ENCODE results near the gene HOXD12. TPM values are rescaled to one million over a fixed set of nuclear protein-coding genes. Genes with fewer than 3 reads are reported as not detected.

Gene HOXD12
- total RNA-seq, 2 experiments from 2014 or later = 0.25 TPM; not detected in 1

DNA sequence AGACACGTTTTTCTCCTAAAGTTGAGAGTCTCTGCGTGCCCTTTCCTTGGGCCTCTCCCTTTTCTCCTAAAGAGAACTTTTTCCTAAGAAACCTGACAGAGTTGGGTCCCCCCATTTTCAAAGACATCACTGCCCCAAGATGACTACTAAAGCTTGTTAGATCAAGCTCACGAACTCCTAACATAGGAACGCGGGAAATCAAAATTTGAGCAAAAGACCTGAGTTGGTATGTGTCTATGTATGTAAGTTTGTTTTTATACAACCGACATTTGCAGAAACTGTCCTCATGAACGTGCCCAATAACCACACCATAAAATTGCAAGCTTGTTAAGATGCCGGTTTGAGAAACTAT lies 5.7 kb upstream of the HOXD12 start:
- ChIA-PET POLR2A (interaction anchor here (0.6 kb wide), 1 partner anchor 31 kb away, joined by 4 read pairs; no protein-coding TSS in a partner anchor), CTCF (ENCODE audit: unreplicated experiment) (interaction anchor here (0.9 kb wide), 1 partner anchor 34 kb away, joined by 6 read pairs; no protein-coding TSS in a partner anchor)
- Histone ChIP-seq H3K4me3 (ENCODE audit: low read depth, low read length, poor library complexity, severe bottlenecking) (no peak overlapping the region), H3K4me1 (ENCODE audit: insufficient read depth, low read length, poor library complexity, severe bottlenecking) (peaks cover 14% of the 10 kb centered on the region), H4K20me1 (ENCODE audit: insufficient read depth, low read length) (no peaks in the 10 kb centered on the region), H3K4me2 (ENCODE audit: low read length) (no peak overlapping the region), H2AFZ (ENCODE audit: low read length) (no peak overlapping the region), H3K79me2 (ENCODE audit: insufficient read depth, low read depth, low read length) (no peaks in the 10 kb centered on the region), H3K36me3 (ENCODE audit: insufficient read depth, low read length) (no peaks in the 10 kb centered on the region), H3K9me2 (ENCODE audit: insufficient read depth, low read length) (no peaks in the 10 kb centered on the region), H3K9me3 (ENCODE audit: low read length) (no peaks in the 10 kb centered on the region), H3K27ac (ENCODE audit: low read depth, low read length, poor library complexity, severe bottlenecking) (no peak overlapping the region)
- DNase-seq (ENCODE audit: low spot score) = no peak
- intact Hi-C loops (cut with micrococcal nuclease; ENCODE audit: unreplicated experiment) = no loop called here
- TF ChIP-seq EZH2phosphoT487 (IDR thresholded peaks at IDR 0.05; ENCODE audit: borderline replicate concordance, low read depth, low read length) (no peak), CTCF (conservative IDR thresholded peaks at IDR 0.05; ENCODE audit: low read length) (no peak)
- no TSS peak for BruUV-seq (replicated peaks)

GRCh38 chr2:176094349-176094748 lies 5.2 kb upstream of the HOXD12 start:
- H3K79me2 ChIP-seq (ENCODE audit: insufficient read depth, low read depth, low read length) = no peaks in the 10 kb centered on the region
- no peak overlapping the region for H2AFZ ChIP-seq (ENCODE audit: low read length)
- no peak for DNase-seq (ENCODE audit: low spot score)
- H3K36me3 ChIP-seq (ENCODE audit: insufficient read depth, low read length) = no peaks in the 10 kb centered on the region
- no peak overlapping the region for H3K27ac ChIP-seq (ENCODE audit: low read depth, low read length, poor library complexity, severe bottlenecking)
- no peaks in the 10 kb centered on the region for H3K9me3 ChIP-seq (ENCODE audit: low read length)
- CTCF ChIA-PET (ENCODE audit: unreplicated experiment) = interaction anchor here (0.9 kb wide), 1 partner anchor 33 kb away, joined by 6 read pairs; no protein-coding TSS in a partner anchor
- no peaks in the 10 kb centered on the region for H3K9me2 ChIP-seq (ENCODE audit: insufficient read depth, low read length)
- intact Hi-C loops (cut with micrococcal nuclease; ENCODE audit: unreplicated experiment) = no loop called here
- POLR2A ChIA-PET = no interaction called here
- H4K20me1 ChIP-seq (ENCODE audit: insufficient read depth, low read length) = no peaks in the 10 kb centered on the region
- H3K4me1 ChIP-seq (ENCODE audit: insufficient read depth, low read length, poor library complexity, severe bottlenecking) = peaks cover 14% of the 10 kb centered on the region
- TF ChIP-seq CTCF (conservative IDR thresholded peaks at IDR 0.05; ENCODE audit: low read length) = no peak
- TF ChIP-seq EZH2phosphoT487 (IDR thresholded peaks at IDR 0.05; ENCODE audit: borderline replicate concordance, low read depth, low read length) = no peak
- no peak overlapping the region for H3K4me3 ChIP-seq (ENCODE audit: low read depth, low read length, poor library complexity, severe bottlenecking)
- H3K4me2 ChIP-seq (ENCODE audit: low read length) = no peak overlapping the region
- BruUV-seq (replicated peaks) = no TSS peak

DNA sequence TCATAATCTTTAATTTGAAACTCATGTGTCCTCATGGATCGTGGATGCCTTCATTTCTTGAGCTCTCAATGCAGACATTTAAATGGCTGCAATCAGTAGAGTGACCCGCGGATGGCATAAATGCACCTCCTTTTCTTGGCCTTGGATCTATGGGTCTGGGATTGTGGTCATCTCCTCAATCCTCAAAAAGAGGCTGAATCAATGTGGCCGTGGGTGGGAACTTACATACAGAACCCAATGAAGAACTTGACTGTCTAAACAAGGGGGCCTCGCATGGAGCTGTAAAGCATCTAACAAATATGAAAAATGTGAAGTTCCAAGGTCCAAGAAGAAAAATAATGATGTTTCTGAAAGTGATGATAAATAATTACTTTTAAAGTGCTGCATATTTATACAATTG lies 4.2 kb upstream of the HOXD12 start:
- Histone ChIP-seq H3K4me3 (ENCODE audit: low read depth, low read length, poor library complexity, severe bottlenecking) (no peak overlapping the region), H3K36me3 (ENCODE audit: insufficient read depth, low read length) (no peaks in the 10 kb centered on the region), H3K4me2 (ENCODE audit: low read length) (no peak overlapping the region), H2AFZ (ENCODE audit: low read length) (no peak overlapping the region), H3K9me3 (ENCODE audit: low read length) (no peaks in the 10 kb centered on the region), H3K79me2 (ENCODE audit: insufficient read depth, low read depth, low read length) (no peaks in the 10 kb centered on the region), H4K20me1 (ENCODE audit: insufficient read depth, low read length) (no peaks in the 10 kb centered on the region), H3K9me2 (ENCODE audit: insufficient read depth, low read length) (no peaks in the 10 kb centered on the region), H3K4me1 (ENCODE audit: insufficient read depth, low read length, poor library complexity, severe bottlenecking) (peaks cover 14% of the 10 kb centered on the region), H3K27ac (ENCODE audit: low read depth, low read length, poor library complexity, severe bottlenecking) (no peak overlapping the region)
- TF ChIP-seq CTCF (conservative IDR thresholded peaks at IDR 0.05; ENCODE audit: low read length) (no peak), EZH2phosphoT487 (IDR thresholded peaks at IDR 0.05; ENCODE audit: borderline replicate concordance, low read depth, low read length) (no peak)
- POLR2A ChIA-PET = interaction anchor here (1.5 kb wide), 1 partner anchor 94 kb away, joined by 4 read pairs; the partner anchor contains the start of gene LNPK
- BruUV-seq (replicated peaks) = no TSS peak
- DNase-seq (ENCODE audit: low spot score) = no peak
- CTCF ChIA-PET (ENCODE audit: unreplicated experiment) = interaction anchor here (0.5 kb wide), 1 partner anchor 45 kb away, joined by 7 read pairs; no protein-coding TSS in a partner anchor
- intact Hi-C loops (cut with micrococcal nuclease; ENCODE audit: unreplicated experiment) = no loop called here

Data from OCI-LY7 (cell line).